HPDE6-E6E7 (cell line): ENCODE results near the gene RHOJ.
"Not testable (repeated sequence)": the region's sequence is repeated elsewhere in the genome, so short reads cannot be mapped to it uniquely, and the experiment has no call there.

Experiments used
- DNase-seq: peaks from one replicate; pipeline ENCODE4 v3.0.0; 2011; ENCODE audit warnings: missing footprints; ENCODE audit errors: extremely low spot score

RHOJ gene

GRCh38 chr14:63268771-63269170 is 64.5 kb downstream of the RHOJ start:
- DNase-seq: no peak

GRCh38 chr14:63269561-63270225 is 65.5 kb downstream of the RHOJ start:
- DNase-seq: no peak

DNA sequence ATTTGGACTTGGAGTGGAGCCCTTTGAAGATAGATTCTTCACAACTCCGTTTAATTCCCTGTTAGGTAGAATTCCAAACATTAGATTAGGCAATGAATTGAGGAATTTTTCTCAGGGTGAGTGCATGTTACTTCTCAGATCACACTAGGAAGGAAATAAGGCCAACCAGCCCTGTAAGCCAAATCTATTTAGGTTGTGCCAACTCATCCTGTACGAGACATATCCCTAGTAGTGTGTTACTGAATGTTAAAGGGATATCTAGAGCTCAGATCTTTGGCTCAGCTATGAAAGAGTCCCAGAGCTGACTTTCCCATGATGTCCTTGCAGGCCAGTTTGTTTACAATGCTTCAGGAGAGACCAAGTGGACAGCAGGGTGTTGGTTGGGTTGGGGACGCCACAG is 68.9 kb downstream of the RHOJ start:
- no peak for DNase-seq

GRCh38 chr14:63273717-63274655 is 69.7 kb downstream of the RHOJ start:
- DNase-seq: no peak

DNA sequence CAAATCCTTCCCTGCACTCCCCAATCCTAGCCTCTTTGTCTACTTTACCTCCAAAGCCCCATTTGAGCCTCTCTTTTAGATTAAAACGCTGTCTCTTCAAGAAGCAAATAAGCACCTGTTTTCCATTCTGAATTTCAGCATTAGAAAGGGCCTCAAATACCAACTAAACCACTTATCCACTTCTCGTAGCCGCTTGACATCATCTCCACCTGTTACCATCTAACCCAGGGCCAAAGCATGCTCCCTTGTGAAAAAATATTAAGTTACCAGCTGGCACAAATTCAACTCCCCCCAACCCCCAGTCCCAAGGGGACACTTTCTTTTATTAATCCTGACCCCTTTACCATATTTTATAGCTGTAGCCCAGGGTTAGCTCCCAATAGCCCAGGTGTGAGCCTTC is 71.4 kb downstream of the RHOJ start:
- DNase-seq: no peak

DNA sequence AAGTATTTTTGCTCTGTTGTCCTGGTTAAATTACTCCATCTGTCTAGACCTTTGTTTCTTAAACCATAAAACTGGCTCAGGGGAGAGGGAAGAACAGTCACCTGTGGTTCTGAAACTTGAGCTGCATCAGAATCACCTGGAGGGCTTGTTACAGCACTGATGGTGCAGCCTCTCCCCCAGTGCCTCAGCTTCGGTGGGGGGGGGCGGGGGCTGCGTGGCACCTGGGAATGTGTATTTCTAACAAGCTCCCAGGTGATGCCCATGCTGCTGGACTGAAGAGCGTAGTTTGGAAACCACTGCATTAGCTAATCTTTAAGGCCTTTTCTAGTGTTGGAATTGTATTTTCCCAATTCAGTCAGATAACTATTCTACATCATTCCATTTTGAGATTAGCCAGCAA is 71.8 kb downstream of the RHOJ start:
- no peak for DNase-seq

GRCh38 chr14:63276492-63277342 is 72.5 kb downstream of the RHOJ start:
- DNase-seq: peak; percentile 46

GRCh38 chr14:63277591-63278183 is 73.4 kb downstream of the RHOJ start:
- no peak for DNase-seq

DNA sequence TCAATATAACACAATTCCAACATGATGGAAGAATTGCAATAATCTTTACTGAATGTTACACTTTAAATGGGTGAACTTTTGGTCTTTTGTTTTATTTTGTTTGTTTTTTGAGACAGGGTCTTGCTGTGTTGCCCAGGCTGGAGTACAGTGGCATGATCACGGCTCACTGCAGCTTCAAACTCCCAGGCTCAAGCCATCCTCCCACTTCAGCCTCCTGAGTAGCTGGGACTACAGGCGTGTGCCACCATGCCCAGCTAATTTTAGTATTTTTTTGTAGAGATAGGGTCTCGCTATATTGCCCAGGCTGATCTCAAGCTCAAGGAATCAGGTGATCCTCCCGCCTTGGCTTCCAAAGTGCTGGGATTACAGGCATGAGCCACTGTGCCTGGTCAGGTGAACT is 75.7 kb downstream of the RHOJ start:
- DNase-seq: not testable (repeated sequence)

GRCh38 chr14:63282997-63283883 is 79.0 kb downstream of the RHOJ start:
- no peak for DNase-seq

DNA sequence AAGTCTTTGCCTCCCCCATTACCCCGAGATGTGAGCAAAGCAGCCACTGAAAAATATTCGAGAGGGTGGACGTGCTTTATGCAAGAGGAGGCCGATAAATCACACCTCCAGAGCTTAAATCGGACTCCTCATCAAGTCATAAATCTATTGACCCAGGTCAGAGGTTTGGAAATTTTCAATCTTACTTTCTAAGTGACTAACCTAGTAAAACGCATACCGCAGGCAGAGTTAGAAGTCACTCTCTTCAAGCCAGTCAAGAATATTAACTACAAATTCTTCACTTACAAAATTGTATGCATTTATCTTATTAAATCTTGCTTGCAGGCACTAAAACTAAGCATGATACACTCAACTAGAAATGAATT is 79.6 kb downstream of the RHOJ start:
- DNase-seq: no peak

GRCh38 chr14:63286071-63286470 is 81.8 kb downstream of the RHOJ start:
- DNase-seq: no peak

GRCh38 chr14:63287666-63288483 is 83.6 kb downstream of the RHOJ start:
- DNase-seq: no peak

DNA sequence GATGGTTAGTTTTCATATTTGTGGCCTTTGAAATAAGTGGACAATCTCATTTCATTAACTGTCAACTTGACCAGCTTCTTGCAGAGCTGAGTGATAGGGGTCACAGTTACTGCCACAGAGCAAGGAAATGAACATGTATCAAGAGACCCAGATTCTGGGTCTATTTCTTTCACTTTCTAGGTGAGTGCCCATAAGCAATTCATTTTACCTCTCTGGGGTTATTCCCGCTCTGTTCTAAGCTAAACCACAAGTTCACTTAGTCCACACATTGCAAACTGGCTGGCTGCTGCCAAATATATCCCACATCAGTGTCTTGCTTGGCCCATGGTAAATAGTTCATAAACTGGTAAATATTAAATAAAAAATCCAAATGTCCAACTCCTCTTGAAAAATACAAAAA is 84.6 kb downstream of the RHOJ start:
- DNase-seq: no peak

- no peak for DNase-seq
Observed at GRCh38 chr14:63290741-63291430, 86.6 kb downstream of the RHOJ start.

DNA sequence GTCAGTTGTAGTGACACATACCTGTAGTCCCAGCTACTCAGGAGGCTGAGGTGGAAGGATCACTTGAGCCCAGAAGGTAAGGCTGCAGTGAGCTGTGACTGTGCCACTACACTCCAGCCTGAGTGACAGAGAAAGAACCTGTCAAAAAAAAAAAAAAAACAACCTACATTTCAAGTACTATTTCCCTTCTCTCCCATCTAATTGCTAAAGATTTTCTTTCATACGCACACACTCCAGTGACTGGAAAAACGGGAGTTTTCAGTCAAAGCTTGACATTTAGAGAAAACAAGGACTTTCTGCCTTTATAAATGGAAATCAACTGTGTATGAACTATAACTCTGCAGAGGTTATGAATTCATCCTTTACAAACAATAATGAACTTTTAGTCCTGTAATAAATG is 88.6 kb downstream of the RHOJ start:
- DNase-seq: no peak

GRCh38 chr14:63295231-63295685 is 91.0 kb downstream of the RHOJ start:
- DNase-seq: no peak

GRCh38 chr14:63296060-63296563 is 91.9 kb downstream of the RHOJ start:
- DNase-seq: no peak
